HFF-Myc (cell line): ENCODE measurements around the gene AXIN1.

Source experiments
- DNase-seq: peaks from one replicate; pipeline ENCODE4 v3.0.0-alpha.2; 2011; ENCODE audit warnings: low read depth; ENCODE audit errors: extremely low read depth
- H3K4me3 ChIP-seq: replicated peaks from 2 replicates; pipeline ENCODE4 v1.5.1; 2011; ENCODE audit warnings: low read depth, mild to moderate bottlenecking, control low read depth, low read length
- TF ChIP-seq, protein P1 (sequence below): IDR thresholded peaks from 2 replicates; pipeline ENCODE4 v1.5.1; 2012; ENCODE audit warnings: mild to moderate bottlenecking, low read depth, low read length, control low read depth; ENCODE audit errors: missing control alignments

Gene AXIN1

DNA sequence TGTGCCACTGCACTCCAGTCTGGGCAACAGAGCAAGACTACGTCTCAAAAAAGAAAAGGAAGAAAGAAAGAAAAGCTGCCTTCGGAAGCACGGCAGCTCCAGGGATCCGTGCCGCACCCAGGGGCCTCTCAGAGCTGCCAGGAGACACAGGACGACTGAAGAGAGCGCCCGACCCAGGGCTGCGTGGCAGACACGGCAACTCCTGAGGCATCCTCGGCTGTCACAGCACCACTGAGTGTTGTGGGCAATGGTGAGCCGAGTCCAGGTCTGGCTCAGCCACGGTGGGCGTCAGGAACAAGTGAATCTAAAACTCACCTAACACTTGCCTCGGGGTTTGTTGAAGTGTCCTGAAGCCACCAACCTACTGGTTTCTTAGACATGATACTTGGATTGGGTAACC, 40.8 kb downstream of the AXIN1 start:
- TF ChIP-seq, protein P1, sequence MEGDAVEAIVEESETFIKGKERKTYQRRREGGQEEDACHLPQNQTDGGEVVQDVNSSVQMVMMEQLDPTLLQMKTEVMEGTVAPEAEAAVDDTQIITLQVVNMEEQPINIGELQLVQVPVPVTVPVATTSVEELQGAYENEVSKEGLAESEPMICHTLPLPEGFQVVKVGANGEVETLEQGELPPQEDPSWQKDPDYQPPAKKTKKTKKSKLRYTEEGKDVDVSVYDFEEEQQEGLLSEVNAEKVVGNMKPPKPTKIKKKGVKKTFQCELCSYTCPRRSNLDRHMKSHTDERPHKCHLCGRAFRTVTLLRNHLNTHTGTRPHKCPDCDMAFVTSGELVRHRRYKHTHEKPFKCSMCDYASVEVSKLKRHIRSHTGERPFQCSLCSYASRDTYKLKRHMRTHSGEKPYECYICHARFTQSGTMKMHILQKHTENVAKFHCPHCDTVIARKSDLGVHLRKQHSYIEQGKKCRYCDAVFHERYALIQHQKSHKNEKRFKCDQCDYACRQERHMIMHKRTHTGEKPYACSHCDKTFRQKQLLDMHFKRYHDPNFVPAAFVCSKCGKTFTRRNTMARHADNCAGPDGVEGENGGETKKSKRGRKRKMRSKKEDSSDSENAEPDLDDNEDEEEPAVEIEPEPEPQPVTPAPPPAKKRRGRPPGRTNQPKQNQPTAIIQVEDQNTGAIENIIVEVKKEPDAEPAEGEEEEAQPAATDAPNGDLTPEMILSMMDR, result no peak
- no peak overlapping the region for H3K4me3 ChIP-seq
- no peak for DNase-seq

- DNase-seq, result no peak
- TF ChIP-seq, protein P1, result no peak
- H3K4me3 ChIP-seq, result no peak overlapping the region
Measured at GRCh38 chr16:309476-309875, 43.0 kb downstream of the AXIN1 start.

DNA sequence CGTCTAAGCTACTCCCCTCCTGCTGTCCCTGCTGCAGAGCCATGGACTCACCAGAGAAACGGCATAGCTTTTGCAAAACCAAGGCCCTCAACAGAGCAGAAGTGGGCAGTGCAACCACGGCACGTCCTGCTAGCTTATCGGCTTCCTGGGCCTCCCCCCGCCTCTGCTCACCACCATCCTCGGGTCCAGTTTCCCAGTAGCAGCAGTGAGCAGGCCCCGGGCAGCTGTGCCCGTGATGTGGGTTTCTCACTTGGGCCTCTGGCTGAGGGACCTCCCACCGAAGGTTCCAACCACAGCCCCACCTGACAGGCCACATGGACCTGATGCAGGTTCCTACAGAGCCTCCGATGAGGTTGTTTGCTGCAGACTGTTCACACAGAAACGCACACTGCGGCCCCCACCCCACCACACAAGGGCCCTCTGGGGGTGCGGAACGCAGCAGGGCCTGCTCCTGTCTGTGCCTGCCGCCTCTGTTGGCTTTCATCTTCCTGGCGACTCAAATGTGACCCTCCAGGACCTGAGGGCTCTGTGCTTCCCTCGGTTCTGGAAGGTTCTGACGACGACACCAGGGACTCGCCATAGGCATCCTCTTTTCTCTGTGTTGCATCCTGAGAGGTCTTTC, 44.7 kb downstream of the AXIN1 start:
- no peak overlapping the region for H3K4me3 ChIP-seq
- DNase-seq, result no peak
- TF ChIP-seq, protein P1, result no peak

DNA sequence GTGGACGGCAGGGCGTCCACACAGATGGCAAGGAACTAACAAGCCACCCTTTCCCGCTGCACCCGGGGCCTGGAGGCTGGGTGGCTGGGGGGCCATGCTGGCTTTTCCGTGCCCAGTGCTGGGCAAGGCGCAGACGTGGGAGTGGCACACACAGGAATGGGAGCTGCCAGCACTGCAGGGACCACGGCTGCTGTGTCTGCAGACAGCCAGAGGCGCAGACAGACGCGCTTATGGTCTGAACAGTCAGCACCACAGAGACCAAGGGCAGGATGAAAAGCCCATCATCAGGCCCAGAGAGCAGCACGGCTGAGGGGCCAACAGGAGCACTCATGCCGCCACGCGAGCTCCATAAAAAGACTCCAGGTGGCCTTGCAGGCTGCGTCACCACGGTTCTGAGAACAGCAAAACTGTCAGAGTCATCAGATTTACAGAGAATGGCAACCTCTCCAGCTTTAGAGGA, 45.6 kb downstream of the AXIN1 start:
- TF ChIP-seq, protein P1, result no peak
- DNase-seq, result no peak
- no peak overlapping the region for H3K4me3 ChIP-seq

- no peak overlapping the region for H3K4me3 ChIP-seq
- DNase-seq, result no peak
- TF ChIP-seq, protein P1, result no peak
Measured at GRCh38 chr16:305916-306626, 46.5 kb downstream of the AXIN1 start.

DNA sequence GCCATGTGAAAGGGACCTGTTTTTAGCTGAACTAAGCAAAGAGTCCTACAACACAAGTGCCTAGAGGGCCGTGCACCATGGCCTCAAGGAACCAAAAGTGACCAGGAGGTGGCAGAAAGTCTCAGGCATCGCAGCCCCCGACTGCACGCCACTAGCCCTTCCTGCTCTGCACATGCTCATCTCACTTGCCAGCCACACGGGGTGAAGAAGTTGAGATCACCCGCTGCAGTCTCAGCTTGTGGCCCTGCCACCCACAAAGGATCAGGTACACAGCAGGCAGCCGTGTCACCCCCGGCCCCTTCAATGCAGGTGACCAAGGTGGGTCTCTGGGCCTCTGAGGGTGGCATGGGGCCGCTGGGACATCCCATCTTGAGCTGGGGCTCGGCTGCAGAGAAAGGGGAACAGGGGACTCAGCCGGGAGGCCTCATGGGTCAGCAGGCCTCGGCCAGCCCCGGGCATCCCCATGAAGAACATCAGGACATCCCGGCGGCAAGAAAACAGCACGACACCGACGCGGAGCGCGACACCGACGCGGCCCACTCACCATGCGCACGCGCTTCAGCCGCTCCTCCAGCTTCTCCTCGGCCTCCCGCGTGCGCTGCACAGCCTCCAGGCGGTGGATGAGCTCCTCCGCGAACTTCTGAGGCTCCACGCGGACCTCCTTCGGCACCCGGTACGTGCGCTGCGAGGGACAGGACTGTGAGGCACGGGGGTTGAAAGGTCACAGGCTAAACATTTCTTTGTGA, 48.6 kb downstream of the AXIN1 start:
- TF ChIP-seq, protein P1, result no peak
- no peak for DNase-seq
- no peak overlapping the region for H3K4me3 ChIP-seq
